GM23248 (cell line): Measurements from ENCODE around the gene SKI.

Experiments
- EZH2 ChIP-seq: fragments of 200-600 bp; sonication (generic); IDR thresholded peaks from 2 replicates; pipeline ENCODE4 v1.6.1; 2018; ENCODE audit warnings: antibody characterized with exemption, mild to moderate bottlenecking; ENCODE audit not compliant: insufficient read depth, poor library complexity, severe bottlenecking
- EZH2phosphoT487 ChIP-seq: fragments of 200-600 bp; sonication (generic); IDR thresholded peaks from 2 replicates; pipeline ENCODE4 v1.6.1; 2018; ENCODE audit warnings: antibody characterized with exemption, moderate library complexity, mild to moderate bottlenecking, low read depth; ENCODE audit not compliant: insufficient read depth

- TF ChIP-seq EZH2 (no peak), EZH2phosphoT487 (no peak)
These were observed 38.4 kb upstream of the SKI start for GRCh38 chr1:2189459-2190425.
